Vagina (tissue), 2 donors: Measurements from ENCODE around the gene RIOX2.

Experiments used
- POLR2A ChIP-seq, 2 donors: fragments of 450-650 bp; IDR thresholded peaks; one replicate each; pipeline ENCODE4 v1.6.1; 2017; ENCODE audit warnings: antibody characterized with exemption in 2 of 2, mild to moderate bottlenecking in 2 of 2, moderate library complexity in 2 of 2
- TF ChIP-seq, protein P1 (sequence below), 3 experiments: fragments of 450-650 bp in 2 of 3; fragments of 200-600 bp in 1 of 3; sonication (generic) in 1 of 3; IDR thresholded peaks; one replicate each; pipeline ENCODE4 v1.5.1; 2017 to 2019; ENCODE audit warnings: antibody characterized with exemption in 3 of 3, mild to moderate bottlenecking in 2 of 3, moderate library complexity in 2 of 3

DNA sequence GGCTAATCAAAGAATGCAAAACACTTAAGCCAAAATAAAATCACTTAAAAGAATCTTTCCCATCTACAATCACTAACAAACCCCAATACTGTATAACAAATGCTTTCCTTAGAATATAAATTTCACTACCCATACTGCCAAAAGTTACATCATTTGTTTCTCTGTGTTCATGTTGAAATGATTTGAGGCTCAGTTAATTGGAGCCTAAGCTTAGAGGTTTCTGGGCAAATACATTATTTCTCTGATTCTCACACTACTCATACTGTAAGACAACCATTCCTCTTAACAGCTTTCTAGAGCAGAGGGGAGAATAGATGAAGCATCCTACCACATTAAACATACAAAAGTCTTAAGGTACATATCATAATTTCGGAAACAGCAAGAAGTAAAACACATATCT lies 2.1 kb downstream of the RIOX2 start:
- TF ChIP-seq, protein P1, sequence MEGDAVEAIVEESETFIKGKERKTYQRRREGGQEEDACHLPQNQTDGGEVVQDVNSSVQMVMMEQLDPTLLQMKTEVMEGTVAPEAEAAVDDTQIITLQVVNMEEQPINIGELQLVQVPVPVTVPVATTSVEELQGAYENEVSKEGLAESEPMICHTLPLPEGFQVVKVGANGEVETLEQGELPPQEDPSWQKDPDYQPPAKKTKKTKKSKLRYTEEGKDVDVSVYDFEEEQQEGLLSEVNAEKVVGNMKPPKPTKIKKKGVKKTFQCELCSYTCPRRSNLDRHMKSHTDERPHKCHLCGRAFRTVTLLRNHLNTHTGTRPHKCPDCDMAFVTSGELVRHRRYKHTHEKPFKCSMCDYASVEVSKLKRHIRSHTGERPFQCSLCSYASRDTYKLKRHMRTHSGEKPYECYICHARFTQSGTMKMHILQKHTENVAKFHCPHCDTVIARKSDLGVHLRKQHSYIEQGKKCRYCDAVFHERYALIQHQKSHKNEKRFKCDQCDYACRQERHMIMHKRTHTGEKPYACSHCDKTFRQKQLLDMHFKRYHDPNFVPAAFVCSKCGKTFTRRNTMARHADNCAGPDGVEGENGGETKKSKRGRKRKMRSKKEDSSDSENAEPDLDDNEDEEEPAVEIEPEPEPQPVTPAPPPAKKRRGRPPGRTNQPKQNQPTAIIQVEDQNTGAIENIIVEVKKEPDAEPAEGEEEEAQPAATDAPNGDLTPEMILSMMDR (IDR thresholded peaks at IDR 0.05): no peak
- TF ChIP-seq POLR2A (IDR thresholded peaks at IDR 0.05): no peak
